HG03060 (cell line): ENCODE data around the gene GREM2.

Experiments used
- ATAC-seq: cut with Tn5 transposase; IDR thresholded peaks from one replicate; pipeline ENCODE4 v1.9.1; 2021; ENCODE audit warnings: low read depth, moderate number of reproducible peaks; ENCODE audit not compliant: unreplicated experiment

Gene GREM2

DNA sequence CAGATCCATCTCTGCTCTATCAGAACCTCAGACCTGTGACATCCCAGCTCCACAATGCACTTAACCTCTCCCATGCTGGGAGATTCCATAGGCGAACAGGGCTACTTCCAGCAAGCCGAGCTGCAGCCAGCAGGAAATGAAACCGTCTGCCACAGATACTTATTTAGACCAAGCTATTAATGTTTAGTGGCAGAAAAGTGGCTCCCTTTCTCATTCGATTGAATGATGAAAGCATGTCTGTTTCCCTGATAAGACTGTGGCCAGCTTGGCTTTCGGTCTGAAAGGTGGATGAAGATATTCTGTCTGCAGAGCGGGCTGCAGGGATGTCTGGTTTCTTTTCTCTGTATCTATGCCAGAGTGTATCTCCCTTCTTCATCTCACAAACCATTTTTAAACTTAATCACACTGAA is 146.4 kb downstream of the GREM2 start:
- no peak for ATAC-seq

DNA sequence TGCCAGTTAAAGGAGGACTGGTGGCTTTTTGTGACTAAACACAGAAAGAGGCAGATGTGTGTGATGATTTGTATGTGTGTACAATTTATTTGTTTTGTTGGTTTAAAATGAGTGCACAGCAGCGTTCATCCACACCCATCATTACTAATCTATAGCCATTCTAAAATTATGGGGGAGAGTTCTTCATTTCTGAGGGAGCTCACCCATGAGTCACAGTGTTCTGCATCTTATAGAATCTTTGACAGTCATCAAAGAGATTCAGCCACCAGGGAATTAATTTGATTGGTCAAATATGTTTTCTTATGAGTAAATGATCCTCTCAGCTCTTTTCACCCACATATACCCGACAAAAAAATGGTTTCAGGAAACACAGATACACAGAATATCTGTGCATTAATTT is 147.9 kb downstream of the GREM2 start:
- ATAC-seq, result no peak

DNA sequence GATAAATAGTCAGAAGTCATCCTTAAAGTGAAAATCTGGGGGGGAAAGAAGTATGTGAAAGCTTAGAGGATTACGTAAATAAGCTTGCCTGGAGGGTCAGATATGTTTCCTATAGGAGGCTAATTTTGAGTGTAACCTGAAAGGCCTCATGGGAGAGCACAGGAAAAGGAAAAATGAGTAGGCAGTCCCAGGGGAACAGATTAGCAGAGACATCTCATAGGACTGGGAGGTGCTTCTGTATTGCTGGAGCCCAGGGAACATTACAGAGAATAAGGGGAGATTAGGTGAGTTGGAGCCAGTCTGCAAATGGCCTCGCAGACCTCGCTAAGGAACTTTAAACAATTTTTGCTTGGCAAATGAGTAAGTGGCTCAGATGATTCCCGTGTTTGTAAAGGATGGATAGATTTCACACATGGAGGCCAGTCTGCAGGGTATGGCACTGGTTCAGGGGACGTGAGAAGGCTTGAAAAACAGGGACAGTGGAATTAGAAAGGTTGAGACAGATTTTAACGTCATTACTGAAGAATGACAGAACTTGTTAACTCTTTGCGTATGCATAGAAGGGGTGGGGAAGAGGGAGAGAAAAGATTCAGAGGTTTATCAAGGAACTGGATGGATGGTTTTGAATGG is 149.1 kb downstream of the GREM2 start:
- ATAC-seq, result no peak

DNA sequence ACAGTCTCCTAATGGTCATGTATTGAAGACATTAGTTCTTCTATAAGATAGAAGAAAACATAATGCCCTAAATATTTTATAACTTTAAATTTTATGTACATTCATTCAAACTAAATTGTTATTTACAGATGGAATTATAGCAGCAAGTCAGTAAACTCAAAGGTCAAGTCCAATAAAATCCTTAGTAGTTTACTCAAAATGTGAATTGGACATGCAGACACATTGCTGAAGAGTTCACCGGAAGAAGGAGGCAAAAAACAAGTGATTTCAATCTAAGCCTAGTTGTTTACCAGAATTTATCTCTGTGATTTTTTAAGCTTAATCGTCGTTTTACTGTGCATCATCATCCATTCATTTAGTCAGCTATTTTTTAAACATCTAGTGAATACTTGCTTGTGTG is 149.7 kb downstream of the GREM2 start:
- no peak for ATAC-seq

DNA sequence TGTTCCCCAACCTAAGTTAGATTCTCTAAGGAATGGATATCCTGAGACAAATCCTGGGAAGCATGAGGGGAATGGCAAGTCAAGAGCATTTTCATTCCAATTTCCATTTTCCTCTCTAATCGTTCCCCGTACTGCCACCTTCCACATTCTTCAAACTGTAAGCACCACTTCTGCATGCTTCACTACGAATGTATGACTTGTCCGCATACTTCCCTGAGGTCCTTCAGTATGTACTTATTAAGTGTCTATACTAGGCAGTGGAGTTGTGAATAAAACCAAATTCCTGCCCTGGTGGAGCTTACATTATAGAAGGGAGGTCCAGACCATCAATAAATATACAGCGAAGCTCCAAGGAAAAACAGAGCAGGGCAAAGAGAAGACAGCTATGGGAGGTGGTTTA is 154.8 kb downstream of the GREM2 start:
- ATAC-seq, result no peak

DNA sequence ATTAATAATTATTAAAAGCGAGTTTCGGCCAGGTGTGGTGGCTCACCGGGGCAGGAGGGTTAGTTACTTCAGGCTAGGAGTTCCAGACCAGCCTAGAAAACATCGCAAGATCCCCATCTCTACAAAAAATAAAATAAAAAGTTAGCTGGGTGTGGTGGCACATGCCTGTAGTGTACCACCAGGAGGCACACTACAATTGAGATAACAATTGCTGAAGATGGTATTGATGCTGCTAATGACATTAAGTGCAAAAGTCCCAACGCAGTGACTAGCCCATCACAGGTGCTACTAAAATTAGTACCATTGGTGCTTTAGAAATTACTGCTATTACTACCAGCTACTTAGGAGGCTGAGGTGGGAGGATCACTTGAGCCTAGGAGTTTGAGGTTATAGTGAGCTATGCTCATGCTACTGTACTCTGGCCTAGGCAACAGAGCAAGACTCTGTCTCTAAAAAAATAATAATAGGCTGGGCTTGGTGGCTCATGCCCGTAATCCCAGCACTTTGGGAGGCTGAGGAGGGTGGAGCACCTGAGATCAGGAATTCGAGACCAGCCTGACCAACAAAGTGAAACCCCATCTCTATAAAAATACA is 156.6 kb downstream of the GREM2 start:
- ATAC-seq, result no peak

DNA sequence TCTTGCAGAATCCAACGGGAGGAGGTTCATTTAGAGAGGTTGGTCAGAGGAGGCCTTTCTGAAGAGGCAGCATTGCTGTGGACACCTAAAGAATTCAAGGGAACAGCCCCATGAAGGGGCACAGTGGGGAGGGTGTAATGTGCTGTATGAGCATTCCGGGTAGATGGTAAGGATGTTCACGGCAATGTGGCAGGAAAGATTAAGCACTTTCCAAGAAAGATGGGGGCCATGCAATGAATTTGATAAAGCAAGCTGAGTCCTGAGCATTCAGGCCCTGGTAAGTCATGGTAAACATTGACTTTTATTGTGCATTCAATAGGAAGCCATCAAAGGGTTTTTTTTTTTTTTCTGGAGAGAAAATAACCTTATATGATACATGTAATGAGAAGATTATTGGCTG is 166.6 kb downstream of the GREM2 start:
- ATAC-seq, result no peak

DNA sequence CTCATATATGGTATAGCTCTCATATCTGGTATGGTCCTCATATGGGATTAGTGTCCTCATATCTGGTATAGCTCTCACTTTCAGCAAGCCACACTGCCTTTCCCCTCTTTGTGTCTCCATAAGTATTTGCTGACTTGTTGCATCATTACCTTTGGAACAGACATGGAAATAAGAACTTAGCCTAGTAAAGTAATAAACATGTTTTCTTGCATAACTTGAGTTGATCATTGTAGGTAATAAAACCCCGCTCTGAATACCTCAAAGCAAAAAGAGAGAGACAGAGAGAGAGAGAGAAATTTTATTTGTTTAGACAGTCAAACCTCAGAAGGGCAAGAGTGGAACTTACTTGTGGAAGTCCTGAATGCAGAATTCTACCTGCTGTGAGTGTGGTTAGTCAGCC is 170.3 kb downstream of the GREM2 start:
- ATAC-seq, result no peak
